ENCODE measurements around the gene GMDS. TPM values are rescaled to one million over a fixed set of nuclear protein-coding genes. Genes with fewer than 3 reads are reported as not detected.

The GMDS gene
- total and polyA plus RNA-seq, 2 of the 8 experiments (the other 6 are each of a cell fraction or from before 2014, with no cell fraction given): 16.8 to 50.0 TPM

DNA sequence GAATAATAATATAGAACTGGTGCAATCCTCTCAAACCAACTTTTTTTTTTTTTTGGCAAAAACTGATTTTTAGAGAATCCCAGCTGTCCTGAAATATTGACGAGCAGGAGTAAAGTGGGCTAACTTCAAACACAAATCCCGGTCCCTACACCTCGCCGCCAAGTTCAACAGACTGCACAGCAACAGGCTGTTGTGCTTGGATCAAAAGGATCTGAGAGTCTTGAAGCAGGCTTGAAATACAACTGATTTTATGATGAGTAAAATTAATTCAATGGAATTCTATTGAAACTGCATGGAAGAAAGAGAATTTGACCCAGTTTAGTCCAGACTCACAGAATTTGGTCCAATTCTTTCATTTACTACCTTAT lies 463.6 kb downstream of the GMDS start:
- FAIRE-seq: no peak
- POLR2A ChIA-PET (ENCODE audit: partially characterized antibody): no interaction called here

More for the DNA sequence above, 463.6 kb downstream of the GMDS start:
- 88% methylated on average over 4 of the region's 4 CpGs; no CpG with 5 or more reads in 1 of the 2 experiments for WGBS, 2 experiments (ENCODE audit: extremely low coverage in 1 of 2, insufficient coverage in 1 of 2, insufficient read length in 1 of 2, insufficient replicate concordance in 2 of 2, low coverage in 1 of 2, low lambda C conversion rate in 2 of 2, missing lambda C conversion rate in 1 of 2)
- Histone ChIP-seq H2AFZ (ENCODE audit: low read length) (no peak overlapping the region), H3K23me2 (ENCODE audit: low read depth, low read length) (no peaks in the 10 kb centered on the region), H3K18ac (ENCODE audit: extremely low read depth, low read length) (no peak overlapping the region), H2BK15ac (ENCODE audit: low read length) (no peak overlapping the region), H3K4me3 (ENCODE audit: extremely low read depth in 1 of 4, insufficient read depth in 2 of 4, low read depth in 3 of 4, low read length in 4 of 4) (no peak overlapping the region), H3K9ac (replicated peaks in 1 of 4; ENCODE audit: extremely low read depth in 1 of 4, low read depth in 3 of 4, low read length in 3 of 4) (no peak overlapping the region), H2BK120ac (replicated peaks; ENCODE audit: low read depth, low read length) (no peak overlapping the region), H3K56ac (replicated peaks; ENCODE audit: insufficient read length, low read depth, low read length) (no peak overlapping the region), H4K91ac (replicated peaks; ENCODE audit: insufficient read length, low read length) (no peak overlapping the region), H3K23ac (ENCODE audit: insufficient read length) (no peak overlapping the region), H3K9me3 (ENCODE audit: insufficient read depth in 2 of 2, low read depth in 1 of 2, low read length in 1 of 2) (no peaks in the 10 kb centered on the region), H4K20me1 (replicated peaks in 1 of 2; ENCODE audit: control insufficient read depth in 1 of 2, insufficient read depth in 2 of 2, low read length in 2 of 2) (no peaks in the 10 kb centered on the region), H2BK12ac (ENCODE audit: low read depth, low read length) (no peak overlapping the region), H4K5ac (ENCODE audit: insufficient read length, low read depth, low read length) (no peak overlapping the region), H3K4me2 (ENCODE audit: insufficient read depth in 1 of 2, low read depth in 2 of 2, low read length in 2 of 2) (no peak overlapping the region), H2BK20ac (ENCODE audit: low read length) (no peak overlapping the region), H3K14ac (ENCODE audit: insufficient read length) (no peak overlapping the region), H3K79me1 (ENCODE audit: low read depth, low read length) (no peaks in the 10 kb centered on the region), H2BK5ac (ENCODE audit: low read depth, low read length) (no peak overlapping the region), H3K27ac (ENCODE audit: low read depth, low read length) (no peak overlapping the region), H3K36me3 (ENCODE audit: control insufficient read depth in 2 of 4, insufficient read depth in 4 of 4, low read length in 3 of 4) (no peaks in the 10 kb centered on the region), H3K4me1 (replicated peaks in 1 of 4; ENCODE audit: control insufficient read depth in 3 of 4, insufficient read depth in 4 of 4, low read length in 3 of 4) (peaks cover 0 to 3% (median 0%) of the 10 kb centered on the region in 4 experiments; a peak in 3 of 7 replicates), H3K4ac (replicated peaks; ENCODE audit: insufficient read length, low read depth, low read length) (no peak overlapping the region), H3K79me2 (ENCODE audit: control insufficient read depth in 1 of 2, insufficient read depth in 2 of 2, low read length in 2 of 2) (no peaks in the 10 kb centered on the region), H2AK5ac (ENCODE audit: low read depth, low read length) (no peak overlapping the region), H3K27me3 (replicated peaks in 1 of 4; ENCODE audit: control insufficient read depth in 3 of 4, extremely low read depth in 1 of 4, insufficient read depth in 3 of 4, low read length in 3 of 4) (no peaks in the 10 kb centered on the region), H4K8ac (ENCODE audit: extremely low read depth, insufficient read depth, low read length) (no peak overlapping the region)
- TF ChIP-seq RXRA (IDR thresholded peaks at IDR 0.05; ENCODE audit: insufficient read depth, low read depth, low read length) (no peak), HDAC2 (IDR thresholded peaks at IDR 0.05; ENCODE audit: borderline replicate concordance in 1 of 2, low read depth in 2 of 2, low read length in 2 of 2) (no peak), ATF2 (IDR thresholded peaks at IDR 0.05; ENCODE audit: low read length) (no peak), EP300 (IDR thresholded peaks at IDR 0.05; ENCODE audit: borderline replicate concordance in 1 of 2, low read depth in 2 of 2, low read length in 2 of 2) (no peak), SP2 (IDR thresholded peaks at IDR 0.05; ENCODE audit: low read length) (no peak)
- TF ChIP-seq, protein P1, sequence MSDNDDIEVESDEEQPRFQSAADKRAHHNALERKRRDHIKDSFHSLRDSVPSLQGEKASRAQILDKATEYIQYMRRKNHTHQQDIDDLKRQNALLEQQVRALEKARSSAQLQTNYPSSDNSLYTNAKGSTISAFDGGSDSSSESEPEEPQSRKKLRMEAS (IDR thresholded peaks at IDR 0.05): no peak
- CTCF ChIA-PET (ENCODE audit: partially characterized antibody): interaction anchor here (0.7 to 1.6 kb wide), 6 partner anchors 15 to 427 kb away, joined by 3 to 4 read pairs (median 3); no protein-coding TSS in a partner anchor
- no peak for DNase-seq (ENCODE audit: low read depth in 1 of 2, low spot score in 2 of 2)
